Measurements from ENCODE around the gene TASOR2.

Gene TASOR2

GRCh38 chr10:5678397-5679036 is 6.1 kb upstream of the TASOR2 start:
- H3K9me3 ChIP-seq (ENCODE audit: severe bottlenecking) = no peaks in the 10 kb centered on the region
- H3K36me3 ChIP-seq = no peaks in the 10 kb centered on the region
- H3K27ac ChIP-seq = no peak overlapping the region
- no peak overlapping the region for H3K4me3 ChIP-seq (ENCODE audit: low read depth, low read length)
- no peak for DNase-seq
- H3K27me3 ChIP-seq (ENCODE audit: insufficient read depth, low read depth, severe bottlenecking) = no peaks in the 10 kb centered on the region
- TF ChIP-seq CTCF (IDR thresholded peaks at IDR 0.05; ENCODE audit: low read depth, low read length) = no peak

DNA sequence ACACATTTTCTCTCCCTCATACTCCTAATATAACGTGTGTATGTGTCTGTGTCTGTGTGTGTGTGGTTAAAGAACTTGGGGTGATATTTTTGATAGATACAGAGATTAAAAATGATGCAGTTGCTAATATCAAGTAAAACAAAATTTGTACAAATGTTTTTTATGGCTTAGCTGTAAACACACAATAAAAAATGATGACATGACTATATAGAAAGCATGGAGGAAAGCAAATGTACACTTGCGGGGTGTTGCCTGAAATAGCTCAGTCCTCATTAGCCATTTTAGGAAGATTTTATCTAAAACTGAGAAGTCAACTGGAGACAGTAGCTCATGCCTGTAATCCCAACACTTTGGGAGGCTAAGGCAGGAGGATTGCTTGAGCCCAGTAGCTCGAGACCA is 5.6 kb upstream of the TASOR2 start:
- no peak for TF ChIP-seq CTCF (IDR thresholded peaks at IDR 0.05; ENCODE audit: low read depth, low read length)
- H3K36me3 ChIP-seq = no peaks in the 10 kb centered on the region
- no peak overlapping the region for H3K4me3 ChIP-seq (ENCODE audit: low read depth, low read length)
- no peak for DNase-seq
- no peak overlapping the region for H3K27ac ChIP-seq
- no peaks in the 10 kb centered on the region for H3K27me3 ChIP-seq (ENCODE audit: insufficient read depth, low read depth, severe bottlenecking)
- no peaks in the 10 kb centered on the region for H3K9me3 ChIP-seq (ENCODE audit: severe bottlenecking)

DNA sequence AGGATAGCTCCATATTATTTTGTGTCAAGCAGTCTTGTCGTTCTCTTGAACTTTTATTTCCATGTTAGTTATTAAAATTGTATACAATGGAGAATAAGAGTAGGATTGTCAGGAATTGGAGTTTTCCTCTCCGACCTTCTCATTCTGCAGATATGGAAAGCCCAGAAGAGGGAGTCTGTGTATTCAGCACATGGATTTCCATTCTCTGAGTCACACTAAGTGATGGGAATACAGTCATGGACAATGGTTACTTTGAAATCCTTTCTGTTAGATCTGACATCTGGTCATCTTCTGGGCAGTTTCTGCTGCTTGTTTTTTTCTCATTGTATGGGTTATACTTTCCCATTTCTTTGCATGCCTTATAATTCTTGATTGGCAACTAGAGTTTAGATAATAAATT is 5.0 kb upstream of the TASOR2 start:
- no peak for DNase-seq
- Histone ChIP-seq H3K9me3 (ENCODE audit: severe bottlenecking) (no peaks in the 10 kb centered on the region), H3K27me3 (ENCODE audit: insufficient read depth, low read depth, severe bottlenecking) (no peaks in the 10 kb centered on the region), H3K36me3 (no peaks in the 10 kb centered on the region), H3K27ac (no peak overlapping the region), H3K4me3 (ENCODE audit: low read depth, low read length) (no peak overlapping the region)
- TF ChIP-seq CTCF (IDR thresholded peaks at IDR 0.05; ENCODE audit: low read depth, low read length) = no peak

- Histone ChIP-seq H3K4me3 (ENCODE audit: low read depth, low read length) (no peak overlapping the region), H3K9me3 (ENCODE audit: severe bottlenecking) (no peaks in the 10 kb centered on the region), H3K27ac (no peak overlapping the region), H3K36me3 (no peaks in the 10 kb centered on the region), H3K27me3 (ENCODE audit: insufficient read depth, low read depth, severe bottlenecking) (no peaks in the 10 kb centered on the region)
- no peak for TF ChIP-seq CTCF (IDR thresholded peaks at IDR 0.05; ENCODE audit: low read depth, low read length)
- DNase-seq = no peak
Measured at GRCh38 chr10:5681930-5682329, 2.7 kb upstream of the TASOR2 start.

- H3K4me3 ChIP-seq (ENCODE audit: low read depth, low read length) = no peak overlapping the region
- H3K27me3 ChIP-seq (ENCODE audit: insufficient read depth, low read depth, severe bottlenecking) = no peaks in the 10 kb centered on the region
Measured at GRCh38 chr10:5683065-5683464, 1.6 kb upstream of the TASOR2 start.

More at GRCh38 chr10:5683065-5683464, 1.6 kb upstream of the TASOR2 start:
- no peak for TF ChIP-seq CTCF (IDR thresholded peaks at IDR 0.05; ENCODE audit: low read depth, low read length)
- Histone ChIP-seq H3K27ac (no peak overlapping the region), H3K36me3 (no peaks in the 10 kb centered on the region), H3K9me3 (ENCODE audit: severe bottlenecking) (no peaks in the 10 kb centered on the region)
- DNase-seq = no peak
